DOHH2 (cell line): ENCODE measurements around the gene TCF15.

ENCODE experiments used
- H3F3A ChIP-seq: fragments of 200-600 bp; sonication (generic), shearing (Covaris generic); 2 replicates; pipeline ENCODE4 v1.6.0; 2016; ENCODE audit warnings: antibody characterized with exemption, mild to moderate bottlenecking; ENCODE audit not compliant: control insufficient read depth, insufficient read depth
- H3K27ac ChIP-seq: fragments of 200-600 bp; sonication (generic); 2 replicates; pipeline ENCODE4 v1.5.1; 2014; ENCODE audit warnings: low read depth, mild to moderate bottlenecking, low read length, moderate library complexity
- H3K27me3 ChIP-seq: fragments of 200-600 bp; sonication (generic); 2 replicates; pipeline ENCODE4 v1.6.1; 2014; ENCODE audit warnings: mild to moderate bottlenecking, low read length, mixed read lengths; ENCODE audit not compliant: control insufficient read depth
- H3K36me3 ChIP-seq: fragments of 200-600 bp; sonication (generic); 2 replicates; pipeline ENCODE4 v1.6.1; 2014; ENCODE audit warnings: mild to moderate bottlenecking, low read length, moderate library complexity, mixed read lengths; ENCODE audit not compliant: control insufficient read depth
- H3K4me1 ChIP-seq: fragments of 200-600 bp; sonication (generic); 2 replicates; pipeline ENCODE4 v1.6.1; 2014; ENCODE audit warnings: mild to moderate bottlenecking, low read length, mixed read lengths; ENCODE audit not compliant: control insufficient read depth
- H3K4me2 ChIP-seq: fragments of 200-600 bp; sonication (generic); 2 replicates; pipeline ENCODE4 v1.6.0; 2014; ENCODE audit warnings: mild to moderate bottlenecking, low read length, moderate library complexity
- H3K4me3 ChIP-seq: fragments of 200-600 bp; sonication (generic); 2 replicates; pipeline ENCODE4 v1.5.1; 2014; ENCODE audit warnings: mild to moderate bottlenecking, low read length, mixed read lengths
- H3K79me2 ChIP-seq: fragments of 200-600 bp; sonication (generic); 2 replicates; pipeline ENCODE4 v1.6.1; 2014; ENCODE audit warnings: mild to moderate bottlenecking, low read length, mixed read lengths; ENCODE audit not compliant: control insufficient read depth
- H3K9me2 ChIP-seq: fragments of 200-600 bp; sonication (generic); replicated peaks from 2 replicates; pipeline ENCODE4 v1.6.1; 2014; ENCODE audit warnings: mild to moderate bottlenecking, low read length, mixed read lengths; ENCODE audit not compliant: control insufficient read depth
- H3K9me3 ChIP-seq: fragments of 200-600 bp; sonication (generic); 2 replicates; pipeline ENCODE4 v1.6.1; 2014; ENCODE audit warnings: antibody characterized with exemption, low read length, mixed read lengths; ENCODE audit not compliant: control insufficient read depth, insufficient read depth
- H4K20me1 ChIP-seq: fragments of 200-600 bp; sonication (generic); 2 replicates; pipeline ENCODE4 v1.6.0; 2014; ENCODE audit warnings: low read depth, mild to moderate bottlenecking, antibody characterized with exemption, low read length, moderate library complexity; ENCODE audit not compliant: control insufficient read depth, insufficient read depth
- CTCF ChIP-seq: fragments of 200-600 bp; sonication (generic); IDR thresholded peaks from one replicate; pipeline ENCODE4 v1.5.1; 2014; ENCODE audit warnings: antibody characterized with exemption, mild to moderate bottlenecking, low read depth, low read length; ENCODE audit not compliant: poor library complexity, severe bottlenecking
- EZH2phosphoT487 ChIP-seq: fragments of 200-600 bp; sonication (generic); IDR thresholded peaks from 2 replicates; pipeline ENCODE4 v1.6.1; 2017; ENCODE audit warnings: borderline replicate concordance, mild to moderate bottlenecking, antibody characterized with exemption, low read length, moderate library complexity, mixed read lengths

TCF15 gene

DNA sequence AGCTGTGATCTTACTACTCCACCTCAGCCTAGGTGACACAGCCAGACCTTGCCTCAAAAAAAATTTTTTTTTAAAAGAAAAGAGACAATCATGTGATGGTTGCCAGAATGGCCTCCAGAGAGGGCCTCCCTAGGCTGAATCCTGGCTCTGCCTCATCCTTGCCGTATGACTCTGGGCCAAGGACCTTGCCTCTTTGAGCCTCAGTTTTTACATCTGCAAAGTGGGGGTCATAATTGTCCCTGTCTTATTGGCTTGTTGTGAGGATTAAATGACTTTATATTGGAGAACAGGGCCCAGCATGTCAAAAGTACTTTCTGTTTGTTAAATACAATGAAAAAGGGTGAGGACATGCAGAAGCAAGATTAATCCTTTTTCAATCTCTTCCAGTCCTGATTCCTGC, 28.5 kb upstream of the TCF15 start:
- Histone ChIP-seq H4K20me1 (no peaks in the 10 kb centered on the region), H3K36me3 (no peaks in the 10 kb centered on the region), H3K9me2 (no peaks in the 10 kb centered on the region)

GRCh38 chr20:637559-637958, 27.4 kb upstream of the TCF15 start:
- no peaks in the 10 kb centered on the region for H3K36me3 ChIP-seq
- H3K27ac ChIP-seq: no peak overlapping the region
- H4K20me1 ChIP-seq: no peaks in the 10 kb centered on the region
- no peaks in the 10 kb centered on the region; the same call in 1 of the 2 replicates for H3K27me3 ChIP-seq
- no peak overlapping the region for H3K4me3 ChIP-seq
- peaks cover 4% of the 10 kb centered on the region; the same call in 1 of the 2 replicates for H3F3A ChIP-seq
- no peaks in the 10 kb centered on the region for H3K9me3 ChIP-seq
- H3K4me2 ChIP-seq: no peak overlapping the region
- H3K9me2 ChIP-seq: no peaks in the 10 kb centered on the region
- TF ChIP-seq CTCF (no peak), EZH2phosphoT487 (no peak)
- no peaks in the 10 kb centered on the region for H3K4me1 ChIP-seq
- no peaks in the 10 kb centered on the region for H3K79me2 ChIP-seq

More for the DNA sequence above, 28.5 kb upstream of the TCF15 start:
- Histone ChIP-seq H3K27ac (no peak overlapping the region), H3K27me3 (no peaks in the 10 kb centered on the region; the same call in 1 of the 2 replicates), H3K4me2 (no peak overlapping the region), H3K4me1 (no peaks in the 10 kb centered on the region), H3K4me3 (no peak overlapping the region), H3K79me2 (no peaks in the 10 kb centered on the region), H3F3A (peaks cover 4% of the 10 kb centered on the region; the same call in 1 of the 2 replicates), H3K9me3 (no peaks in the 10 kb centered on the region)
- no peak for TF ChIP-seq CTCF
- no peak for TF ChIP-seq EZH2phosphoT487

GRCh38 chr20:635893-636338, 25.8 kb upstream of the TCF15 start:
- Histone ChIP-seq H3K9me2 (no peaks in the 10 kb centered on the region), H3K79me2 (no peaks in the 10 kb centered on the region), H3K4me2 (no peak overlapping the region), H3K36me3 (no peaks in the 10 kb centered on the region), H3K27me3 (no peaks in the 10 kb centered on the region; the same call in 1 of the 2 replicates), H3K4me1 (no peaks in the 10 kb centered on the region), H3K4me3 (no peak overlapping the region), H3K9me3 (no peaks in the 10 kb centered on the region), H3K27ac (no peak overlapping the region), H4K20me1 (no peaks in the 10 kb centered on the region), H3F3A (no peaks in the 10 kb centered on the region)
- no peak for TF ChIP-seq CTCF
- no peak for TF ChIP-seq EZH2phosphoT487
